ENCODE results near the gene HAL.

The HAL gene, protein sequence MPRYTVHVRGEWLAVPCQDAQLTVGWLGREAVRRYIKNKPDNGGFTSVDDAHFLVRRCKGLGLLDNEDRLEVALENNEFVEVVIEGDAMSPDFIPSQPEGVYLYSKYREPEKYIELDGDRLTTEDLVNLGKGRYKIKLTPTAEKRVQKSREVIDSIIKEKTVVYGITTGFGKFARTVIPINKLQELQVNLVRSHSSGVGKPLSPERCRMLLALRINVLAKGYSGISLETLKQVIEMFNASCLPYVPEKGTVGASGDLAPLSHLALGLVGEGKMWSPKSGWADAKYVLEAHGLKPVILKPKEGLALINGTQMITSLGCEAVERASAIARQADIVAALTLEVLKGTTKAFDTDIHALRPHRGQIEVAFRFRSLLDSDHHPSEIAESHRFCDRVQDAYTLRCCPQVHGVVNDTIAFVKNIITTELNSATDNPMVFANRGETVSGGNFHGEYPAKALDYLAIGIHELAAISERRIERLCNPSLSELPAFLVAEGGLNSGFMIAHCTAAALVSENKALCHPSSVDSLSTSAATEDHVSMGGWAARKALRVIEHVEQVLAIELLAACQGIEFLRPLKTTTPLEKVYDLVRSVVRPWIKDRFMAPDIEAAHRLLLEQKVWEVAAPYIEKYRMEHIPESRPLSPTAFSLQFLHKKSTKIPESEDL

DNA sequence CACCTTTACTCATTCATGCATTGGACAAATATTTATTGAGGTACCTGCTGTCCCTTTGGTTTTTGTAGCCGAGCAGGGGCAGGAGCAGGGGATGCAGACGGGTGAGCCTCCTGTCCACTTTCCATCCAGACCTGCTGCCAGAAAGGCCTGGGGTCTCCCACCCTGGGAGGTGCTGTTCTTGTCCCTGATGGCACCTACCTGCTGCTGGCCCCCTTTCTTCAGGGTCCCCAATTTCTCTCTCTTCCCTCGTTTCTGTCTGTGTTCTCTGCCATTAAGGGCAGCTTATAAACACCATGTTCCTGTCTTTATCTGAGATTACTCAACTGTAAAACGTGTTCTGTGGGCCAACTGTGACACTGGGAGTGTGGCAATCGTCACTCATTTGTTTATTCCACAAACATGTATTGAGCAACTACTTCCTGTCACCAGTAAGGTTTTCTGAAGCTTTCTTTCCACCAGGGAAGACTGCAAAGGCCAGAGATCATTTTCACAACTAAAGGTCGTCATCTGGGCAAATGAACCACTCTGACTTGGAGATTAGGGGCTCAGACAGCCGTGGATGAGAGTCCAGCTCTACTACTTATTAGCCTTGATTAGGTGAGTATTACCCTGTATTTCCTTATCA lies at the start of gene HAL:
Gene HAL (minus strand): TSS at position 311 of the 625 bp plus-strand sequence. CDS start 434 bp downstream, outside the sequence.
- DNase-seq: no peak

DNA sequence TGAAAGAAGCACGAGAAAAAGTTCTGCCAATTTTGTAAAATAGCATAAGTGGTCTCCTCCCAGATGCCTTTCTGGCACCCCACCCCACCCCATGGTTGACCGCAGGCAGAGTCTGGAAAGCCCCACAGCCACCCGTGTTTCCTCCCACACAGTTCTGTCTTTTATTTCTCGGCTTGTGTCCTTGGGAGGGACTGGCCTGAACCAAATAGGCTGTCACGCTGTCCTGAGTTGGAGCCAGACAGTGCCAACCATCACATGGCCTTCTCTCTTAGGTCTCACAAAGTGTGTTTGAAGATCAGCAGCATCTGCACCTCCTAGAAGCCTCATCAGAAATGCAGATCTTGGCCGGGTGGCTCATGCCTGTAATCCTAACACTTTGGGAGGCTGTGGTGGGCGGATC lies 49.4 kb upstream of the HAL start:
- no peak for DNase-seq

DNA sequence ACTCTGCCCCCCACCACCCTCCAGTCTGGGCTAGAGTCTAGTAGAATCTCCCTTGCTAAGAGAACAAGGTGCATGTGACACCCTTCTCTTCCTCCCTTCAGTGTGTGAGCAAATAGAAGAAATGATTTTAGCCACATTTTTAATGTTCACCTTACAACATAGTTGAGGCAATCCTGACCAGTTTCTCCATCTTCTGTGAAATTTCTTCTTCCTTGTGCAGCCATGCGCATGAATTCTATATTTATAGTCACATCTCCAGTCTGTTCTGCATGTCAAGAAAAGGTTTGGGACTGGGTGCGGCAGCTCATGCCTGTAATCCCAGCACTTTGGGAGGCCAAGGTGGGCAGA lies 48.8 kb upstream of the HAL start:
- DNase-seq: no peak

DNA sequence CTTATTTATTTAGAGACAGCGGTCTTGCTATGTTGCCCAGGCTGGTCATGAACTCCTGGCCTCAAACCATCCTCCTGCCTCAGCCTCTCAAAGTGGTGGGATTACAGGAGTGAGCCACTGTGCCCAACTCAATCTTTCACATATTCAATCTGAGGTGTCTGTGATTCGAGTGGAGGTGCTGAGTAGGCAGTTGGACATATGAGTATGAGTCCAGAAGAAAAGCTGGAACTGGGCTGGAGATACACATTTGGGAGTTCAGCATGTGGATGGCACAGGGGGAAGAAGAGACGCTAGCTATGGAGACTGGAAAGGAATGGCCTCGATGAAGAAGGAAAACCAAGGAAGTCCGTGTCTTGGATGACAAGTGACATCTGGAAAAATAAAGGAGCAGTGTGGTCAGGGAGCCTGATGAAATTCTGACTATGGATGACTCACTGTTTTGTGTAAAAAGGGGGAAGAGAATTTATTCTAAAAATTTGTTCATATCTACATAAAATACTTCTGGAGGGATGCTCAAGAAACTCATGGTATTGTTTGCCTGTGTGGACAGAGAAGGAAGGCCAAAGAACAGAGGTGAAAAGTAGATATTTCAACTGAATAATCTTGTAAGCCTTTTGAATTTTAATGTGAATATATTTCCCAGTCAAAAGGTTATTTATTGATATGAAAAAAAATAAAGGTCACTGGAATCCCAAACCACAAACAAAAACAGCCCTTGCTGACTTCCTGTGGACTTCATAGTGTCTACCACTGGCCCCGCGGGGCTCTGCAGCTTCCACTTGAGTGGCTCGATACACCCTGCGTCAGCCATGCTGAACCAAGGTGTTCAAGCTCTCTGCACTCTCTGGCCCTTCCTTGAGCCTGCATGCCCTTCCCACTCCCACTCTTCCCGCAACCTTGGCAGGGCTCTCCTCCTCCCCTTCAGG lies 48.1 kb upstream of the HAL start:
- no peak for DNase-seq

DNA sequence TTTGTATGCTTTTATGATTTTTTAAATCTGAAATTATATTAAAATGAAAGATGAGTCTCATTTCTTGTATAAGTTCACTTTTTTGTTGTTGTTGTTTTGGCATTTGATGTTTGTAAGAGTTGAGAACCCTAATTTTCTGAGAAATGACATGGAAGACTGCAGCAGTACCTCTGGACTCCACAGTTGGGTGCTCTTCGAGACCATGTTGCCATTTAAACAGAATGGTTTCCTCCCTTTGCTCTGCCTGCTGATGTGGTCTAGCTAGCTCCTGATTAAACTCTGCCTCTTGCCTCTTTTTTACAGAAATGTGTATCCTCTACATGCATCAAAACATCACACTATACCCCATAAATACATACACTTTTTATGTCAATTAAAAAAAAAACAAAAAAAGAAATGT lies 45.0 kb upstream of the HAL start:
- DNase-seq: no peak

DNA sequence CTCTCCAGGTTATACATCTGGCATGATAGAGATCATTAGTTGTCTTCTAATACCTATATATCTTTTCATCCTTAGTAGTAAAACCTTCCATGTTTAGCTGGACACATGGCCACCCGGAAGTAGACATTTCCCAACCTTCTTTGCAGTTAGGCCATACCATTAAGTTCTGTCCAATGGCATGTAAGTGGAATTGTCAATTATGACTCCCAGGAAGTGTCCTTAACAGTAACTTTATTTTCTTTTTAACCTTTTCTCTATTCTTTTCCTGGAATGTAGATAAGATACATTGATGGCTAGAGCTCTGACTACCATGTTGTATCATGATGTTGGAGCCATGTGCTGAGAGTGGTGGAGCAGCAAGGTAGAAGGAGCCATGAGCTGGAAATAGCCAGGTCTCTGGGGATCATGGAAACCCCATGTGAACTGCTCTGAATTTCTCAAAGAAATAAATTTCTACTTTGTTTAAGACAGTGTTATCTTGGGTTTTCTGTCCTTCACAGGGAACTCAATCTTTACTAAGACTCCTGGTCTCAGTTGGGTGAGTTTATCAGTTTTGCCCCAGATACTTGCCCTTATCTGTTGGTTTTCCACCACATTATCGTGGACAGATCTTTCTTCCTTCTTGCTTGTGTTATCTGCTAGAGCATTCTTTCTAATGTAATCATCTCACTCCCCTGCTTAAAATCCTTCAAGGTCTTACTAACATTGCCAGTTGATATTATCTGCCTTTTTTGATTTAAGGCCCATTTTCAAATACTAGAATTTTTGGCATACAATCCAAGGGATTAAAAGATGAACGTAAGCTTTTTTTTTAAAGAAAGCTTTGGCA lies 44.4 kb upstream of the HAL start:
- DNase-seq: no peak

DNA sequence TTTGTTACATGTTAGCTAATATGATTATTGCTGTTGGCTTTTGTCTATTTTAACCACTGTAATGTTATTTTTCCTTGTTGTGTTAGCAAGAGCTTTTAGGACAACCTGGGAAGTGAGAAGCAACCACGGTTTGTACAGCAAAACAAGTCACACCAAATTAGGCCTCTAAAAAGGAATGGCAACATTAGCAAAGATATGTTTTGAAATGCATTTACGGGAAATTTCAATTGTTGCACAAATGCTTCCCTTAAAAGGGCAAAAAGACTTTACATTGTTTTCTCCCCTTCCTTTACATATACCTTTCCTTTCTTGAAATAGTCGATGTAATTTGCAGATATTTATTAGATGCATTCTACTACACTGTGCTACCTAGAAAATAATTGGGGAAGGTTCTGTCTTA lies 43.4 kb upstream of the HAL start:
- no peak for DNase-seq

DNA sequence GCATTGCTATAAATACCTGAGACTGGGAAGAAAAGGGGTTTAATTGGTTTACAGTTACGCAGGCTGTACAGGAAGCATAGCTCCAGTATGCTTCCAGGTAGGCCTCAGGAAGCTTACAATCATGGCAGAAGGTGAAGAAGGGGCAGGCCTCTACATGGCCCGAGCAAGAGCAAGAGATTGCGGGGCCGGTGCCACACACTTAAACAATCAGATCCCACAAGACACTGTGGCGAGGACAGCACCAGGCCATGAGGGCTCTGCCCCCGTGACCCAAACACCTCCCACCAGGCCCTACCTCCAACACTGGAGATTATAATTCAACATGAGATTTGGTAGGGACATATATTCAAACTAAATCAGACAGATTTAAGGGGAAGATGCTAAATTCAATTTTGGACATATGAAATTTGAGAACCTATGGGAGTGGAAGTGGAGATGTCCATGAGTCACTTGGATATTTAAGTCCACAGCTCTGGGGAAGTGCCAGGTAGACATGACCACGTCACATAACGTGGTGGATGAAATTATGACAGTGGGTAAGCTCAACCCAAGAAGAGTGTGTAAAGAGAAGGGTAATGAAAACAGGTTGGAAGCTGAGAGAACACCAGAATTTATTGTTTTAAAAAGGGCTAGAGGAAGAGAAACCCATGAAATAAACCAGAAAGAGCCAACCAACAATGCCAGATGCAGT lies 40.8 kb upstream of the HAL start:
- DNase-seq: no peak

DNA sequence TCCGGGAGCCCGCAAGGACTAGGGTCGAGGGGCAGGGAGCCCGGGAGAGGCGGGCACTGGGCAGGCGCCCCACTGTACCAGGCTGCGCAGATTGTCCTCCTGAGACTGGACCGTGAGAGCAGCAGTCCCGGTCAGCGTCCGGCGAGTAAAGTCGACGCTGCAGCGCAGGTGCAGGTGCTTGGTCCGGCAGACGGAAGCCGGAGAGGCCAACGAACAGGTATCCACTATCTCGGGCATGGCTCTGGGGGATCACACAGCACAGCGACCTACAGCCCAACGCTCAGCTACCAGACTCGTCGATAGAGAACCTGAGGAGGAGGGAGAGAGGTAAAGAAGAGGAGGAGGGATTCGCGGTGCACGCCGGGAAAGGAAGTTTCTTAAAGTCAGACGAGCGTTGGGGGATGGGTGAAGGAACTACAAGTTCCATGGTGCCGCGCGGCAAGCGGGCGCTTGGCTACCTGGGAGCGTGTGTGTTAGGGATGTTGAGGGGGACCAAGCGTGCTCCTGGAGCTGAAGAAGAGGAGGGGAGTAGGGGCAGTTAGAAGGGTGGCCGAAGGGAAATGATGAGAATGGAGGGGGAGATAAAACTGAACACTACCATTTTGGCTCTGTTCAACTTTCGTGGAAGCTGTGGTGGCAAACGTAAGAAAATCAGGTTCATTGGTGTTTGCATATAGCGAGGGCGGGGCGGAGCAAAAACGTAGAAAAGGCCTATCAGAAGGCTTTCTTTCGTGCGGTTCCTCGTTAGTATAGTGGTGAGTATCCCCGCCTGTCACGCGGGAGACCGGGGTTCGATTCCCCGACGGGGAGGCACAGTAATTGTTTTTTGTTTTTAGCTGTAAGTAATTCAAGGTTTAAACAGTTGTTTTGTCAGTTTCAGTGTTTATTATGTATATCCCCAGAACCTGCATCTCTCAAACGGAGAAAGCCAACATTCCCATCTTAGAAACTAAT lies 39.4 kb upstream of the HAL start, which contains the start of gene LTA4H:
Gene LTA4H (minus strand): TSS at position 305 of the 954 bp plus-strand sequence. CDS start 68 bp downstream, at position 237.
- peak; percentile 99 for DNase-seq

DNA sequence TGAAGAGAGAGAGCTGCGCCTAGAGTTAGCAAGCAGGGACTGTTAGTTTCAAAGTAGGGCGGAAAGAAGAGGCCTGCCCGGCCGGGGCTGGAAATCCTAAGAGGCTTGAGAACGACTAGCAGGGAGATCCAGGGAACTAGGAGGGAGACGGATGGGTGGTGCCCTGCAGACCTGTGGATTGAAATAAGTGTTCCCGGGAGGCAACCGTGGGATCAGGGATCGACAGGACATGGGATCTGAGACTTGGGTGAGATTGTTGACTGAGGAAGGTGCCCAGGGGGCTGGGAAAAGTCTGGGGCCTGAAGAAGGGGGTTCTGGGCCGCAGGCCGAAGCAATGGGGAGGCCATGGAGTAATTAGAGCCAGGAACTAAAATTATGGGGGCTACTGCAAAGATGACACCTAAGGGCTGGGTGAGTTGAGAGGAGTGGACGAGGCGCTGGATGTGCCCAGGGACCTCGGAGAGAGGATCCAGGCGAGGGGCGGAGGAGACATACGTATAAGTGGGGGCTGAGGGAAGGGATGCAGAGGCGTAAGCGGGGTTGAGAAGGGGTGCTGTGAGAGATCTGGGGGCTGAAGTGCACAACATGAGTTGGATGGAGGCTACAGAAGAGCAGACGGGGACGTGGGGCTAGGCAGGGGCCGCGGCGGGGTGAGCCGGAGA lies 38.6 kb upstream of the HAL start:
- DNase-seq: peak; percentile 12

DNA sequence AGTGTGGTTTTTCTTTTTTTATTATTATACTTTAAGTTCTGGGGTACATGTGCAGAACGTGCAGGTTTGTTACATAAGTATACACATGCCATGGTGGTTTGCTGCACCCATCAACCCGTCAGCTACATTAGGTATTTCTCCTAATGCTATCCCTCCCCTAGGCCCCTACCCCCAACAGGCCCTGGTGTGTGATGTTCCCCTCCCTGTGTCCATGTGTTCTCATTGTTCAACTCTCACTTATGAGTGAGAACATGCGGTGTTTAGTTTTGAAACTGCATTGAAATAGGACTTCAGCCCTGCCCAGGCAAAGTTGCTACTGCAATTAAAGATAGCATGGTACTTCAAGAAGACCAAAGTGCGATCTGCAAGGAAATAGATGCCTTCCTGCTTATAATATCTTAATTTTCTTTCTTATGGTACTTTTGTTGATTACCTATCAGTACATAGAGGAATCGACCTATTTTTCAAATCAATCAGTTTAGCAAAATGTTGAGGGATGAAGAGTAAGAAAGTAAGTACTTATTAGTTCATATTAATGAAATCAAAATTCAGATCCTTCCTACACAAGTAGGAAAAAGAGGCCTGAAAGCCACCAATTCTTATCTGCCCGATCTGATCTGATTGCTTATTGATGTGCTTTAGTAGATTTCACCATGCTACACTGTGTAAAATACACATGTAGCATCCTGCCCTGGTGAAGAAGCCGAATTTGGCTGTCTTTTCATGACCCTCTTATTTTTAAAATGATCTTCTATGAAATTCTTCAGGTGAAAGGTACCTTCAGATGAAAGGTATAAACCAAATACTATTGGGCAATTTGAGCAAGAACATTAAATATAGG lies 37.6 kb upstream of the HAL start:
- no peak for DNase-seq

DNA sequence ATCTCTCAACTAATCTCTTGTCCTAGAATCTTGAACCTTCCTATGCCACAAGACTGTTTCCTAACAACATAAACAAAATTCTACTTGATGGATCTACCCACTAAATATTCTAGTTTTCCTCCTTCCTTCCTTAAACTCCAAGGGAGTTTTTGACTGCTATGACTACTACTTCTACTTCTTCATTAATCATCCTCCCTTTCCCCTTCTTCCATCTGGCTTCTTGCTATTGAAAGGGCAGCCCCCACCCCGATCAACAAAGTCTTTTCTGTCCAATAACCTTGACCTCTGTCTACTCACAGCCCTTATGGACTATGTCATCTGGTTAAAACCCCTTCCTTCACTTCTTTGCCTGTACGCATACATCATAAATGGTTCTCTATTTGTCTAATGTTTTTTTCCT lies 33.7 kb upstream of the HAL start:
- DNase-seq: no peak

DNA sequence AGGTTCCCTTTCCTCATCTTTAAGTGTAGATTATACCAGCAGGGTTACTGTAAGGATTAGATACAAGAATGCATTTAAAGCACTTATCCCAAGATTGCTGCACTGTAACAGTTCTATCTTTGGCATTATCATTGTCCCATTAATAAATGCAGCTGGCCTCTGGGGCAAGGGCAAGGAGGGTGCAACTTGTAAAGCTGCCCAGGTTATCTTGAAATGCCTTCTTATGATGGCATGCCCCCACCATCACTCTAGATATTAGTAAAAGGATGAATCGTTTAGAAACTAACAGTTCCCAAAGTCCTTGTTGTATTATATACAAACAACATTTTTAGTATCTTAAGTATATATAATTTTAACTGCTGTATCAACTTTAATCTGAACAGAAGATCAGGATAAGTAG lies 32.4 kb upstream of the HAL start:
- no peak for DNase-seq

DNA sequence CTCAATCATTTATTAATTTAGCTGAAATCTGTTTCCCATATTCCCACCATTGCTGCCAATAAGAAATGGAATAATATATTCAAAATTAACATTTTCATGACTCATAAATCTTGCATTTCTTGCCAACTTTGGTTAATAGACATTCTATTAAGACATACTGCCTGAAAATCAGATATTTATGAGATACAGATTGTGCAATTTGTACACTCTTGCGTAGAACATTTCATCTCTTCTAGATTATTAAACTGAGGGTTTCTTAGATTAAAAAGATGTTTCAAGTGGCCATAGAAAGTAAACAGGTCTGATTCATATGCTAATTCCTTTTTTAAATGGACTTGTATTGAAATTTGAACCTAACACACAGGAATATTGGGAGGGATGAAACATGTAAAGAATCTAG lies 30.2 kb upstream of the HAL start:
- DNase-seq: no peak

DNA sequence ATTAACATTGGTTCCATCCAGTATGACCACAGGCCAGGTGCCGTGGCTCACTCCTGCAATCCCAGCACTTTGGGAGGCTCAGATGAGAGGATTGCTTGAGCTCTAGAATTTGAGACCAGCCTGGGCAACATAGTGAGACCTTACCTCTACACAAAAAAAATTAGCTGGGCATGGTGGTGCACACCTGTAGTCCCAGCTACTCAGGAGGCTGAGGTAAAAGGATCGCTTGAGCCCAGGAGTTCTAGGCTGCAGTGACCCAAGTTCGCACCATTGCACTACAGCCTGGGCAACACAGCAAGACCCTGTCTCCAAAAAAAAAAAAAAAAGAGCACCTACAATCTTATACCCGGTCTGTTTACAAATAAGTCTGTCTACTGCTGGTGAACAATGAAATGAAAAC lies 29.4 kb upstream of the HAL start:
- DNase-seq: no peak

DNA sequence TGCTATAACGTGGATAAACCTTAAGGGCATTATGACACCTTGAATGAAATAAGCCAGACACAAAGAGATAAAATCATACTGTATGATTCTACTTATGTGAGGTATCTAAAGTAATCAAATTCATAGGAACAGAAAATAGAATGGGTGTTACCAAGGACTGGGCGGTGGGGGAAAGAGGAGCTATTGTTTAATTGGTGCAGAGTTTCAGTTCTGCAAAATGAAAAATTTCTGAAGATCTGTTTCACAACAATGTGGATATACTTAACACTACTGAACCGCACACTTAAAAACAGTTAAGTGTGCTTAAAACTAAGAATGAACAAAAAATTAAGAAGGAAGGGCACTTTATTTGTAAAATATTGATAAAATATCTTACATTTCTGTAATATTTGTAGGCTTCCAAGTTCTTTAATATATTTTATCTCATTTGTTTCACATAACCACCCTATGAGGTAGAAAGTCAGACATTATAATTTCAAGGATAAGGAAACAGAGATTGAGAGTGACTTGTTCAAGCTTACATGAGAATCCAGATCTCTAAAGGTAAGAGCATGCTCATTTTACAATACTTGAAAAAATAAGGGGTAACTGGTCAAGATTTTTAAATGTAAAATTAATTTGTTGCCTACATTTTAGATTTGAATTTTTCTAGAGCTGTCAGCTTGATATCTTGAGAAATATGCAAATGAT lies 24.3 kb upstream of the HAL start:
- DNase-seq: no peak

DNA sequence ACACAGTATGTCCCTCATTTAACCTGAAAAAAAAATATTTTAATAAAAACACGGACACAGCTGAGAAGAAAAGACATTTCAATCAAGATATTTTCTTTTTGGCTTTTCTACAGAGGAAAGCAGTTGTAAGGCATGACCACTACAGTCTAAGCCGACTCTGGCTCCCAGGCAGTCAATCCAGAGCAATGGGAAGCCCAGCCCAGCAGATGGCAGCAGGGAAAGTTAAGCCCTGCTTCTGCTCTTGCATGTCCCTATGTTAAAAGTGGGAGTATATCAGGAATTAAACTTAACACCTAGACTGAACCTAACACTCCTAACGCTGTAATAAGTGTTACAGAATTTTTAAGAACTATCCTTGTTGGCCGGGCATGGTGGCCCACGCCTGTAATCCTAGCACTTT lies 19.5 kb upstream of the HAL start:
- peak; percentile 7 for DNase-seq

Measured in NCI-H2171 treated with DMSO at 0.1 percent for 48 hours (cell line).